ENCODE measurements around the gene AKT1. TPM values are rescaled to one million over a fixed set of nuclear protein-coding genes. Genes with fewer than 3 reads are reported as not detected.
A peak's percentile ranks its signal among the peaks of the same experiment; 100 is the strongest.

The AKT1 gene
- total and polyA plus RNA-seq, 7 experiments from 2014 or later, result 6.8 to 131 (median 71.0) TPM

DNA sequence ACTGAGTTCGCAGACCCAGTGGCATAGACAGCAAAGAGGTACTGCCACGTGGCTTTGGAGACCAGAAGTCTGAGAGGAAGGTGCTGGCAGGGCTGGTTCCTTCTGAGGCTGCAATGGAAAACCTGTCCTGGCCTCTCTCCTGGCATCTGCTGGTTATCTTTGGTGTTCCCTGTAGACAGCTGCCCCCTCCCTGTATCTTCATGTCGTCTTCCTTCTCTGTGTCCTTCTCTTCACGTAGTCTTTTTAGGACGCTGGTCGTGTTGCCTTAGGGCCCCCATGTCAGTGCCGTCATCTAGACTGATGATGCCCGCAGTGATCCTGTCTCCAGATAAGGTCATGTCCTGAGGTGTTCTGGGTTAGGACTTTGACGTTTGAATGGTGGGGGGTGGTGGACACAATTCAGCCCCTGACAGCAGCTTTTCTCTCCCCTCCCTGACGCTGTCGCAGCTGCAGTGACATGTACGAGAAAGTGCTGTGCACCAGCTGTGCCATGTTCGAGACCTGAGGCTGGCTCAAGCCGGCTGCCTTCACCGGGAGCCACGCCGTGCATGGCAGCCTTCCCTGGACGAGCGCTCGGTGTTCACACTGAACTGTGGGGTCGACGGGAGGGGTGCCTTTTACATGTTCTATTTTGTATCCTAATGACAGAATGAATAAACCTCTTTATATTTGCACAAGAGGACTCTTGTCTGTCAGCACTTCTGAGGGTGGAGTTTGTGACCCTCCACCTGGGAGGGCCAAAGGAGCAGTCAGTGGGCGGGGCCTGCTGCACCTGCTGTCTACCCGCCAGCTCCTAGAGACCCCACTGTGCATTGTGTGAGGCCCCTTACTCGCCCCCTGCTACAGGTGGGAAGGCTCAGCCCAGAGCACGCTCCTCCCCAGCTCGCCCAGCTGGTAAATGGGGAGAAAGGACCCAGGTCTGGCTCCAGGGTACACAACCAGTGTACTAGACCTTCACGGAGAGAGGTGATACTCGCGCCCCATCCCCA lies 36.3 kb downstream of the AKT1 start:
- ChIA-PET CTCF (no interaction called here), POLR2A (no interaction called here)
- no peaks in the 10 kb centered on the region for H3K27me3 Mint-ChIP-seq
- peaks cover 13 to 48% (median 13%) of the 10 kb centered on the region in 5 donors for H3K36me3 Mint-ChIP-seq
- ATAC-seq (peak; percentile 17), DNase-seq (no peak)
- intact Hi-C loops (cut with micrococcal nuclease), result no loop called here
- H3K4me3 Mint-ChIP-seq, result no peak overlapping the region
- H3K9me3 Mint-ChIP-seq, result peaks cover 0 to 2% (median 0%) of the 10 kb centered on the region in 11 donors
- H3K36me3 ChIP-seq (ENCODE audit: control insufficient read depth in 2 of 3, insufficient read depth in 3 of 3, low read length in 3 of 3), result peaks cover 0 to 71% (median 21%) of the 10 kb centered on the region in 3 experiments
- peaks cover 11 to 43% (median 30%) of the 10 kb centered on the region in 7 donors for H3K4me1 Mint-ChIP-seq
- peak overlapping the region in 1 of 9 donors; percentile 28 for H3K27ac Mint-ChIP-seq
- H3K27me3 ChIP-seq (ENCODE audit: control insufficient read depth in 2 of 2, insufficient read depth in 2 of 2, low read length in 2 of 2), result no peaks in the 10 kb centered on the region
- no peak overlapping the region for H3K27ac ChIP-seq (ENCODE audit: low read depth, low read length)
- no peaks in the 10 kb centered on the region for H3K9me3 ChIP-seq (ENCODE audit: control insufficient read depth in 2 of 3, low read length in 3 of 3)
- peaks cover 6 to 13% of the 10 kb centered on the region in 2 donors for H3K4me1 ChIP-seq (ENCODE audit: control insufficient read depth in 2 of 2, insufficient read depth in 2 of 2, low read length in 2 of 2)
- H3K4me3 ChIP-seq (ENCODE audit: low read length), result no peak overlapping the region

- DNase-seq (no peak), ATAC-seq (no peak)
- Histone ChIP-seq H3K36me3 (ENCODE audit: control insufficient read depth in 2 of 3, insufficient read depth in 3 of 3, low read length in 3 of 3) (peaks cover 0 to 77% (median 21%) of the 10 kb centered on the region in 3 experiments), H3K4me3 (ENCODE audit: low read length) (no peak overlapping the region), H3K27me3 (ENCODE audit: control insufficient read depth in 2 of 2, insufficient read depth in 2 of 2, low read length in 2 of 2) (no peaks in the 10 kb centered on the region), H3K9me3 (ENCODE audit: control insufficient read depth in 2 of 3, low read length in 3 of 3) (no peaks in the 10 kb centered on the region), H3K4me1 (ENCODE audit: control insufficient read depth in 2 of 2, insufficient read depth in 2 of 2, low read length in 2 of 2) (peaks cover 14 to 22% of the 10 kb centered on the region in 2 donors), H3K27ac (ENCODE audit: low read depth, low read length) (no peak overlapping the region)
- ChIA-PET CTCF (interaction anchor here (0.9 kb wide), 1 partner anchor 11 kb away, joined by 3 read pairs; no protein-coding TSS in a partner anchor), POLR2A (no interaction called here)
- intact Hi-C loops (cut with micrococcal nuclease), result no loop called here
- H3K27ac Mint-ChIP-seq, result peak overlapping the region in 4 of 9 donors; percentile 15 to 36 (median 26)
- no peaks in the 10 kb centered on the region for H3K27me3 Mint-ChIP-seq
- peaks cover 0 to 4% (median 0%) of the 10 kb centered on the region in 11 donors for H3K9me3 Mint-ChIP-seq
- H3K36me3 Mint-ChIP-seq, result peaks cover 13 to 48% (median 16%) of the 10 kb centered on the region in 5 donors
- H3K4me3 Mint-ChIP-seq, result no peak overlapping the region
- peaks cover 19 to 51% (median 38%) of the 10 kb centered on the region in 7 donors for H3K4me1 Mint-ChIP-seq
These were observed 37.7 kb downstream of the AKT1 start for GRCh38 chr14:104757681-104758392.

DNA sequence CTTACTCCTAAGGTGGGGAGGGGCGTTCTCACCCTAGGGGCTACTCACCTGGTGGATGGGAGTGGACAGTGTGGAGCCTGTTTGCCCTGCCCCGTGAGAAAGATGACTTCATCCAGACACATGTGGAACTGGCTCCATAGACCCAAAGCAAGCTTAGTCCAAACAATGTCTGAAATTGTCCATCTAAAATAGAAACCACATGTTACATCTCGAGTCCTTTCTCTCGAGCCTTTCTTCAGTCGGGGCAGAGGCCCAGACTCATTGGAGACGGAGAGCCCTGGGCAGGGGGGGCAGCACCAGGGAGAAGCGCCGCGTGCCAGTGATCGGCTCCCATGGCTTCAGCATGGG lies 38.3 kb downstream of the AKT1 start:
- H3K4me1 ChIP-seq (ENCODE audit: control insufficient read depth in 2 of 2, insufficient read depth in 2 of 2, low read length in 2 of 2), result peaks cover 14 to 23% of the 10 kb centered on the region in 2 donors
- H3K4me3 Mint-ChIP-seq, result peak overlapping the region in 1 of 10 donors; percentile 51
- H3K27me3 ChIP-seq (ENCODE audit: control insufficient read depth in 2 of 2, insufficient read depth in 2 of 2, low read length in 2 of 2), result no peaks in the 10 kb centered on the region
- CTCF ChIA-PET, result interaction anchor here (0.9 kb wide), 1 partner anchor 11 kb away, joined by 3 read pairs; no protein-coding TSS in a partner anchor
- no peaks in the 10 kb centered on the region for H3K27me3 Mint-ChIP-seq
- ATAC-seq, result no peak
- DNase-seq, result no peak
- peaks cover 19 to 56% (median 36%) of the 10 kb centered on the region in 7 donors for H3K4me1 Mint-ChIP-seq
- POLR2A ChIA-PET, result no interaction called here
- peak overlapping the region in 3 of 9 donors; percentile 38 to 80 (median 72) for H3K27ac Mint-ChIP-seq
- intact Hi-C loops (cut with micrococcal nuclease), result no loop called here
- H3K4me3 ChIP-seq (ENCODE audit: low read length), result no peak overlapping the region
- no peaks in the 10 kb centered on the region for H3K9me3 ChIP-seq (ENCODE audit: control insufficient read depth in 2 of 3, low read length in 3 of 3)
- H3K36me3 Mint-ChIP-seq, result peaks cover 10 to 45% (median 15%) of the 10 kb centered on the region in 5 donors
- H3K27ac ChIP-seq (ENCODE audit: low read depth, low read length), result no peak overlapping the region
- H3K9me3 Mint-ChIP-seq, result peaks cover 0 to 4% (median 0%) of the 10 kb centered on the region in 11 donors
- H3K36me3 ChIP-seq (ENCODE audit: control insufficient read depth in 2 of 3, insufficient read depth in 3 of 3, low read length in 3 of 3), result peaks cover 0 to 77% (median 21%) of the 10 kb centered on the region in 3 experiments

GRCh38 chr14:104756477-104757237 lies 38.9 kb downstream of the AKT1 start:
- H3K4me1 ChIP-seq (ENCODE audit: control insufficient read depth in 2 of 2, insufficient read depth in 2 of 2, low read length in 2 of 2), result peaks cover 14 to 29% of the 10 kb centered on the region in 2 donors
- Mint-ChIP-seq H3K9me3 (peaks cover 0 to 4% (median 0%) of the 10 kb centered on the region in 11 donors), H3K36me3 (peaks cover 7 to 40% (median 11%) of the 10 kb centered on the region in 5 donors), H3K4me3 (peak overlapping the region in 2 of 10 donors; percentile 51 to 77), H3K27ac (peak overlapping the region in 5 of 9 donors; percentile 21 to 80 (median 54)), H3K4me1 (peaks cover 19 to 56% (median 36%) of the 10 kb centered on the region in 7 donors), H3K27me3 (no peaks in the 10 kb centered on the region)
- no peak overlapping the region for H3K27ac ChIP-seq (ENCODE audit: low read depth, low read length)
- POLR2A ChIA-PET, result no interaction called here
- DNase-seq (no peak), ATAC-seq (no peak)
- H3K27me3 ChIP-seq (ENCODE audit: control insufficient read depth in 2 of 2, insufficient read depth in 2 of 2, low read length in 2 of 2), result no peaks in the 10 kb centered on the region
- intact Hi-C loops (cut with micrococcal nuclease), result no loop called here
- no peak overlapping the region for H3K4me3 ChIP-seq (ENCODE audit: low read length)
- no peaks in the 10 kb centered on the region for H3K9me3 ChIP-seq (ENCODE audit: control insufficient read depth in 2 of 3, low read length in 3 of 3)
- peaks cover 0 to 77% (median 21%) of the 10 kb centered on the region in 3 experiments for H3K36me3 ChIP-seq (ENCODE audit: control insufficient read depth in 2 of 3, insufficient read depth in 3 of 3, low read length in 3 of 3)
- CTCF ChIA-PET, result interaction anchor here (0.9 kb wide), 1 partner anchor 12 kb away, joined by 3 read pairs; no protein-coding TSS in a partner anchor

GRCh38 chr14:104755621-104756020 lies 39.9 kb downstream of the AKT1 start:
- intact Hi-C loops (cut with micrococcal nuclease), result no loop called here
- H3K4me1 Mint-ChIP-seq, result peaks cover 19 to 49% (median 36%) of the 10 kb centered on the region in 7 donors
- H3K9me3 Mint-ChIP-seq, result peaks cover 0 to 4% (median 0%) of the 10 kb centered on the region in 11 donors
- no peaks in the 10 kb centered on the region for H3K27me3 ChIP-seq (ENCODE audit: control insufficient read depth in 2 of 2, insufficient read depth in 2 of 2, low read length in 2 of 2)
- no peaks in the 10 kb centered on the region for H3K27me3 Mint-ChIP-seq
- ATAC-seq (no peak), DNase-seq (no peak)
- H3K4me3 Mint-ChIP-seq, result peak overlapping the region in 5 of 10 donors; percentile 45 to 97 (median 90)
- no peaks in the 10 kb centered on the region for H3K9me3 ChIP-seq (ENCODE audit: control insufficient read depth in 2 of 3, low read length in 3 of 3)
- no peak overlapping the region for H3K4me3 ChIP-seq (ENCODE audit: low read length)
- H3K27ac ChIP-seq (ENCODE audit: low read depth, low read length), result no peak overlapping the region
- H3K4me1 ChIP-seq (ENCODE audit: control insufficient read depth in 2 of 2, insufficient read depth in 2 of 2, low read length in 2 of 2), result peaks cover 14 to 29% of the 10 kb centered on the region in 2 donors
- H3K27ac Mint-ChIP-seq, result peak overlapping the region in 2 of 9 donors; percentile 25 to 33
- H3K36me3 Mint-ChIP-seq, result peaks cover 0 to 30% (median 7%) of the 10 kb centered on the region in 5 donors
- peaks cover 0 to 67% (median 21%) of the 10 kb centered on the region in 3 experiments for H3K36me3 ChIP-seq (ENCODE audit: control insufficient read depth in 2 of 3, insufficient read depth in 3 of 3, low read length in 3 of 3)
- CTCF ChIA-PET, result no interaction called here
- POLR2A ChIA-PET, result interaction anchor here (0.9 kb wide), 1 partner anchor 113 kb away, joined by 3 read pairs; no protein-coding TSS in a partner anchor

Data from naive thymus-derived CD4-positive, alpha-beta T cell (primary cell).